HG03159 (cell line): ENCODE data around the gene AGPAT2.

Experiments used
- ATAC-seq: cut with Tn5 transposase; IDR thresholded peaks from one replicate; pipeline ENCODE4 v1.9.1; 2021; ENCODE audit warnings: mild to moderate bottlenecking, moderate library complexity; ENCODE audit not compliant: unreplicated experiment

AGPAT2 gene

DNA sequence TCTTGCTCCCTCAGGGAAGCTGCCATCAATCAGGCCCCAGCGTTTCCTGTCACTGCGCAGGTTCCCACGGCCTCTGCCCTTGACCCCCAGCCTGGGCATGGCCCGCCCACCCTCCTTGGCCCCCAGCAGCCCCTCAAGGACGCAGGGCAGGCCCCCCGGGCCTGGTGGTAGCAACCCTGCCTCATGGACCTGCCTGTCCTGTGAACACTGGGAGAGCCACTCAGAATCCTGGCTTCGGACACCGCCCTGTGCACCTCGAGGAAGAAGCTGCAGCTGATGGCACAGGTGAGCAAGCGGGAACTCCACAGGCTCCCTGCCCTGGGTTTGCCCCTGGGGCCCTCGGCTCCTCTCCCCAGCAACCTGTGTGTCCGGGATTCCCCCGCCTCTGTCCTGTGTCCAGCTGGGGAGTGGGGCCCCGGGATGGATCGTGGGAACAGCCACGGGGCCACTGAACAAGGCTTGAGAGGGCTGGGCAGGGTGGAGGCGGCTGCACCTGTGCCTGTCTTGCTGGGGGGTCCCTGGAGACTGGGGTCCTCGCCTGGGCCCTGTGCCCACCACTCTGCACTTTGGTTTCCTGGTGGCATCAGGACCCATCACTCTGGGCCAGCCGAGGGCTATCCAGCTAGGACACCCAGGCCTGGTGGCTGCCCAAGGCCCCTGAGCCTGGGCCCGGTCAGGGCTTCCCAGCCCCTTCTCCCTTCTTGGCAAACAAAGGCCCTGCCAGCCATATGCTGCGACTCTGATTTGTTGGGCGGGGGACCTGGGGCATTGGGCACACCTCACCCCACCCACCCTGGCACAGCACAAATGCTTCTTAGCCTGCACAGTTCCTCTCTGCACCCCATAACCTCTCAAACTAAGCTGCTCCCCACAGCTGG lies 58.0 kb downstream of the AGPAT2 start:
- no peak for ATAC-seq

DNA sequence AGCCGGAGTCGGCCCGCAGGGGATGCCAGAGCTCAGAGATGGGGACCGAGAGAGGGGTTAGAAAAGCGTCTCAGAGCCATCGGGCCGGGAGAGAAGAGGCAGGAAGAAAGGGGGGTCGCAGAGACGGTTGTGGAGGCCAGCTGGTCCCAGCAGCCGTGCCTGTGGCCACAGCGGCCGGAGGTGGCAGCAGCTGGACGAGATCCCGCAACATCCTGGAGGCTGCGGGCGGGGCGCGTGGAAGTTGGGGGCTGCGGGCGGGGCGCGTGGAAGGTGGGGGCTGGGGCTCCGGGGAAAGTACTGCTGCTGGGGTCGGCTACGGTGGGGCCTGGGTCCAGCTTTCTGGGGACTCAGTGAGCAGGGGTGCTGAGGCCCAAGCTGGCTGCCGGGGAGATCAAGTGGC lies 59.0 kb downstream of the AGPAT2 start:
- no peak for ATAC-seq

DNA sequence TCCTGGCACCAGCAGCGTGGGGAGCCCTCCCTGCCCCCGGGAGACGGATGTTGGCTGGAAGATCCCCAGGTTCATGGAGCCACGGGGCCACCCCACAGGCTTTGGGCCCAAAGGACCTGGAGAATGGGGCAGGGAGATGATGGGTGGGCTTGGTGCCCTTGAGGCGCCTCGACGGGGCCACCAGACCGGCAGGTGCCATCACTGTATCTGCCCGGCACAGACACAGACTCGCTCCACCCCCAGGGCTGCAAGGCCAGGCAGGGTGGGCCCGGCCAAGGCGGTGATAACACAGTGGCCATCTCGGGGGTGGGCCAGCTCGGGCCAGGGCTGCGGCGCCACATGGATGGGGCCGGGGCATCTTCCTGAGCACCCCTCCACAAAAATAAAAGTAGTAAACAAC lies 59.6 kb downstream of the AGPAT2 start:
- no peak for ATAC-seq

DNA sequence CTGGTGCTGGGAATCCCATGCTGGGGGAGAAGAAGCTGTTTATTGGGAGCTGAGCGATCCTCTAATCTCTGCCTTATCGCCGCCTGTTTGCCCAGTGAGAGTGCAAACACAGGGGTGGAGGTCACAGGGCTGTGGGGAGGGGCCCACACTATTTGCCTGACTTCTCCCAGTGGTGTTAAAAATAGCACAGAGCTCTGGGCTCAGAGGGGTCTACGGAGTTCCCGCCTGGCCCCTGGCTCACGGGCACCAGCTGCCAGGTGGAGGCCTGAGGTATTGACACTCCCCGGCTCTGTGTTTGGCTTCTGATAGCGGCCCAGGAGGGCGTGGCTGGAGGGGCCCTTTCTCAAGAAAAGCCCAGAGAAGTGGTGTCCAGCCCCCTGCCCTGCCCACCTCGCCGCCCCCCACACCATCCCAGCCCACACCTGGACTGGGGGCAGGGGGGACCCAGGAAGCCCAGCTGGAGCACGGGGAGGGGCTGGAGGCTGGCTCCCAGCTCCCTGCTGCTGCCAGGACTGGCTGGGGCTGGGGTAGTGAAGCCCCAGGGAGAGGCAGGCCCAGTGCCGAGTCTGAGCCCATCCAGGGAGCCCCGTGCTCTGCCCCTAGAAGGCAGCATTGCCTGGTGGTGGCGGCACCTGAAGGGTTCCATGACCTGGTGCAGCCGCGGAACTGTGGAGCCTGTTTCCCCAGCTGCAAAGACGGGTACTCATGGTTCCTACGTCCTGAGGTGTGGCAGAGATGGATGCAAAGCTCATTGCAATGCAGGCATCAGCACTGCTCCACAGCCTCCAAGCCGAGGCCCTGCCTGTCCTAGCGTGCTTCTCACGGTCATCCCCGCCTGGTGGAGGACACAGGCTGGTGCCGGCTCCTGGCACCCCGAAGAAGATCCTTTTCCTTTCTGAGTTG lies 60.3 kb downstream of the AGPAT2 start:
- ATAC-seq: no peak

DNA sequence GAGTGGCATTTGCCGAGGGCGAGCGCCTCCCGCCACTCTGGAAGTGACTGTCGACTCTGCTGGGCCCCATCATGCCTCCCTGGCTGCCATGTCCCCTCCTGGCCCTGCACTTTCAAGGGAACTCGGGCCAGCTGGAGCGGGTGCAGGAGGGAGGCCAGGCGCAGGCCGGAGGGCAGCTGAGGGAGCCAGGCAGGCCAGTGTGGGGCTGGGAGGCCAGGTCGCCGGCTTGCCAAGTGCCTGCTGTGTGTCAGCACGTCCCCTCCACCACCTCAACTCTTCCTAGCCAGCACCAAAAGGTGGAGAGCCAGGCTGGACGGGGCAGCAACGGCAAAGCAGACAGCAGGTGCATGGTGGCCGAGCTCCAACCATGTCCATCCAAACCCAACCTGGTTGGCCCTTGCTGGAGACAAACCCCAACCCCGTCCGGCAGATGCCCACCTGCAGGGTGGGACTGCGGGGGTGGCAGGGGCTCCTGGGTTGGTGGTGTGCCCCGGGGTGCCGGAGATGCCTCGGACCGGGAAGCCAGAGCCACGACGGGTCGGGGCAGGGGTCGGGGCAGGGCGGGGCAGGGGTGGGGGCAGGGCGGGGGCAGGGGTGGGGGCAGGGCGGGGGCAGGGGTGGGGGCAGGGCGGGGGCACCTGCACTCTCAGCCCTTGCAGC lies 61.1 kb downstream of the AGPAT2 start:
- ATAC-seq: no peak

DNA sequence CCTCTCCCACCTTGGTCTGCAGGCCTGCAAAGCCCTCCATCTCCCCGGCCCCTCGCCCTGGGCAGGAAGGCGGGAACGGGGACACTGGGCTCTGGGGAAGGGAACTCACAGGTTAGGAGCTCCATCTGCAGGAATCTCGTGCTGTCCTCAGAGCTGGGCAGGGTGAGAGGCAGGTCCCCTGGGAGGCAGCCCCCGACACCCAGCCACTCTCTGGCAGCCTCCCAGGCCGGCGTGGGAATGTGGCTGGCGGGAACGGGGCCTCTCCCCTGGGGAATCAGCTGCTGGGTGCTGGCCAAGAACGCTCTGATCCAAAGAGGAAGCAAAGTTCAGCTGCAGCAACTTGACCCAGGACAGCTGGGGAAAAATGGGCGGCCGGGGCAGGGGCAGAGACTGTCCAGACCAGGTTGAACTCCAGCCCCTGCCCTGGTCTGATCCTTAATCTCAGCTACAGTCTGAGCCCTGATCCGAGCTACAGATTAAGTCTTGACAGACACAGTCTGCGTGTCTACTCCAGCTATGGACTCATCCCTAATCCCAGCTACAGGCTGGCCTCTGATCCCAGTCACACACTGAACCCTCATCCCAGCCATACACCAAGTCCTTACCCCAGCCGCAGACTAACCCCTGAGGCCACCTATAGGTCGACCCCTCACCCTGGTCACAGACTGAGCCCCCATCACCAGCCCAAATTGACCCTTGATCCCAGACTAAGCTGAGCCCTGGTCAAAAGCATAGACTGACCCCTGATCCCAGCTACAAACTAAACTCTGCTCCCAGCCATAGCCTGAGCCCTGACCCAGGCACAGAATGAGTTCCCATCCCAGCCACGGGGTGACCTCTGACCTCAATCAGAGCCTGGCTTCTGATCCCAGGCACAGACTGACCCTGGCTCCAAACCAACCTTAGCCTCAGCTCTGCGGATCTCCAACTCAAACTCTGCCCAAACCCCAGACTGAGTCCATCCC lies 61.9 kb downstream of the AGPAT2 start:
- no peak for ATAC-seq

DNA sequence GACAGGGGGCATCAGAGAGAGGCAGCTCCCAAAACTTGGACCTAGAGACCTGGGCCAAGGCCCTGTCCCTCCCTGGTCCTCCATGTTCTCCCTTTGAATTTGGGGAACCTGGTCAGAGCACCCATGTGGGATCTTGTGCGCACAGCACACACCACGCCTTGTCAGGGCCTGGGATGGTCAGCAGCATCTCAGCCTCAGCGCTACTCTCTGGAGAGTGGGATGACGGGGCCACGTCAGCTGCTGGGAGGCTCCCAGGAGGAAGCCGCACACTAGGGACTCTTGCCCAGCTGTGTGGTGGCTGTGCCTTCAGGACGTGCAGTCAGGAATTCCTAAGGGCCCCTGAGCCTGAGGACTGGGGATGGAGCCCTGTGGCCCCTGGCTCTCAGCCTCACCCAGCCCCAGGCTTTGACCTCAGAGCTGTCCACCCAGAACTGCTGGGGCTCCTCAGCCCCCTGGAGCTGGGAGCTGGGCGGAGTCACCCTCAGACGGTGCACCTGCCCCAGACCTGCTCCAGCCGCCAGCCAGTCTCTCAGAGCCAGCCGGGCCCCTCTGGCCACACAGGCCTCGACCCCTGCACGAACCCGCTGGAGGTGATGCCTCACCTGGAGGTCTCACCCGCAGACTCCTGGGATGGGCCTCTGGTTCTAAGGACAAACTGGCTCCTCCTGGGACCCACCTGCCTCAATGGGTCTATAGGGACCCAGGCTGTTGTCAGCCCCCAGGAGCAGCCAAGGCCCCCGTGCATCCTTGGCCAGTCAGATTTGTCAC lies 62.9 kb downstream of the AGPAT2 start:
- ATAC-seq: no peak

DNA sequence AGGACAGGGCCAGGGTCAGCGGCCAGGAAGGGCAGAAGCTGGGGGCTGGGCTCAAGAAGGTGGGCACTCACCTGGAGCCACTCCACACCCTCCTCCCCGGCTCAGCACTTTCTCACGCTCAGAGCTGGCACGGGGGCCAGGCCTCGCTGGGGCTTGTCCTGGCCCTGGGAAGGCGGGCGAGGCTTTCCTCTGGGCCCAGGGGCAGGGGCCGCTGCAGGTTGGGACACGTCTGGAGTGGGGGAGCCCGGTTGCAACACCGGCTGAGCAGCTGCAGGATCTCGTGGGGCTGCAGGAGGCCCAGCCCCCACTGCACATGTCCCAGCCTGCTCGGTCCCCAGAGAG lies 63.4 kb downstream of the AGPAT2 start:
- ATAC-seq: no peak
